Activated B cell treated with CpG ODN at 0.5 μM for 24 hours (primary cell): ENCODE data around the gene SREK1. TPM values are rescaled to one million over a fixed set of nuclear protein-coding genes. Genes with fewer than 3 reads are reported as not detected.

Experiments used
- ATAC-seq: fragments of 200-7000 bp; cut with Tn5 transposase; one replicate; pipeline ENCODE4 v1.10.0; 2021; ENCODE audit warnings: low read depth, mild to moderate bottlenecking, moderate library complexity
- CTCF ChIA-PET: fragments of 350-600 bp; sonication (Branson Sonifier 250); formaldehyde crosslinking; loops from one replicate; lab custom pipeline; 2021; ENCODE audit warnings: antibody characterized with exemption; lab: Charles Lee
- POLR2A ChIA-PET: fragments of 350-600 bp; sonication (Branson Sonifier 250); formaldehyde crosslinking; loops from one replicate; lab custom pipeline; 2021; ENCODE audit warnings: antibody characterized with exemption; lab: Charles Lee
- DNase-seq: peaks from one replicate; pipeline ENCODE4 v3.0.0; 2022
- H3K27ac Mint-ChIP-seq: one replicate; pipeline ENCODE4 v1.8.0; 2020; ENCODE audit warnings: mixed read lengths
- H3K27me3 Mint-ChIP-seq: one replicate; pipeline ENCODE4 v1.8.0; 2021; ENCODE audit warnings: mixed read lengths
- H3K36me3 Mint-ChIP-seq: one replicate; pipeline ENCODE4 v1.8.0; 2021; ENCODE audit warnings: low read depth, mixed read lengths
- H3K4me1 Mint-ChIP-seq: one replicate; pipeline ENCODE4 v1.8.0; 2021; ENCODE audit warnings: mixed read lengths
- H3K4me3 Mint-ChIP-seq: one replicate; pipeline ENCODE4 v1.8.0; 2020; ENCODE audit warnings: mild to moderate bottlenecking, mixed read lengths
- H3K9me3 Mint-ChIP-seq: one replicate; pipeline ENCODE4 v1.8.0; 2020; ENCODE audit warnings: mixed read lengths
- CTCF ChIP-seq: fragments of 200-600 bp; IDR thresholded peaks from one replicate; pipeline ENCODE4 v1.8.0; 2022; ENCODE audit warnings: antibody characterized with exemption, mild to moderate bottlenecking
- intact Hi-C: fragments of 100-400 bp; cut with micrococcal nuclease; formaldehyde crosslinking; loops from one replicate; pipeline ENCODE4 v1.15.1; 2024
- total RNA-seq: library from RNA; stranded (reverse); gene quantifications from 2 replicates; pipeline ENCODE4 v1.2.3, GENCODE V29; 2022

The SREK1 gene
- total RNA-seq, 1 donor from 2014 or later: 104 TPM

DNA sequence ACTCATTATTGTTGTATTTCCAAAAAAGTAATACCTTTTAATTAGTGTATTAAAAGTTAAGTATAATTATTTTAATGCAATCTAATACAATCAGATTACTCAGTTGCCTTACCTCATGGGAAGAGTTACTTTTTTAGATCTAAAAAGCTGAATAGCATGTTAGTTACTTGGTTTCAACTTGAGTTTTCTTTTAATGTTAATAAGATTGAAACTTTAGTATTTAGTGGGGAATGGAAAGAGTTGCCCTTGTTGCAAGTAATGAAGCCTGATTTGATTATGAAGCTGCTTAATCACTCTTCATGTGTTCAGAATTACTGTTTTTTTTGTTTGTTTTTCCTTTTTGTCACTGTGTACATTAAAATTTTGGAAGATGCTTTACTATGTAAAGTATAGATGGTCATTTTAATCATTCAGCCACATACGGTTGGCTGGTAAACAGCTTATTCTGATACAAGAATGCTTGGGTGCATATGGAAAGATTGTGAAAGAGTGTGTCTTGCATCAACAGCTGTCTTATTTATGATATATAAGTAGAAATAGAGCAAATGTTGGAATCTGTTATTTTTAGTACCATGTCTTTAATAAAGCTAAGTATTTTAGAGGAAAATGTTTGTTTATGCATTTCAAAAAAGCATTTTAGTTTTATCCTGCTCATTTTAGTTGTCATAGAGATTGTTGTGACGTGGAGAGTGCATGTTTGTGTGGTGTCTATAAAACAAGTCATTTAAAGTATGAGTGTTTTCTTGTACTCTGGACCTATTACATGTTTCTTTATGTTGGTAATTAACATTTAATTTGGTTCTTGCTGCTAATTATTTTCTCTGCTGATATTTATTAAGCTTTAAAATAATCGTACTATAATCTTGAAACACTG lies 36.4 kb downstream of the SREK1 start:
- Mint-ChIP-seq H3K4me1 (no peaks in the 10 kb centered on the region), H3K27ac (no peak overlapping the region), H3K27me3 (no peaks in the 10 kb centered on the region), H3K9me3 (no peaks in the 10 kb centered on the region), H3K36me3 (peaks cover 65% of the 10 kb centered on the region), H3K4me3 (no peak overlapping the region)
- DNase-seq (no peak), ATAC-seq (no peak)
- no peak for TF ChIP-seq CTCF
- intact Hi-C loops: no loop called here
- ChIA-PET CTCF (interaction anchor here (2.2 kb wide), 1 partner anchor 9 kb away, joined by 7 read pairs; no protein-coding TSS in a partner anchor), POLR2A (interaction anchor here (0.6 kb wide), 1 partner anchor 283 kb away, joined by 3 read pairs; no protein-coding TSS in a partner anchor)

GRCh38 chr5:66186108-66186507 lies 42.0 kb downstream of the SREK1 start:
- no peak for DNase-seq

DNA sequence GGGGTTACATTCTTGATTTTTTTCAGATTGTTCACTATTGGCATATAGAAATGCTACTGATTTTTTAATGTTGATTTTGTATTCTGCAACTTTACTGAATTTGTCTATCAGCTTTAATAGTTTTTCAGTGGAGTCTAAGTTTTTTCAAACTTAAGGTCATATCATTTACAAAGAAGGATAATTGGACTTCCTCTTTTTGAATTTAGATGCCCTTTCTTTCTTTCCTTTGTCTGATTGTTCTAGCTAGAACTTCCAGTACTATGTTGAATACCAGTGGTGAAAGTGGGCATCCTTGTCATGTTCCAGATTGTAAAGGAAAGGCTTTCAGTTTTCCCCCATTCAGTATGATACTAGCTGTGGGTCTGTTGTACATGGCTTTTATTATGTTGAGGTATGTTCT lies 49.3 kb downstream of the SREK1 start:
- Mint-ChIP-seq H3K9me3 (no peaks in the 10 kb centered on the region), H3K27me3 (no peaks in the 10 kb centered on the region), H3K4me3 (no peak overlapping the region), H3K36me3 (peaks cover 4% of the 10 kb centered on the region), H3K27ac (no peak overlapping the region), H3K4me1 (no peaks in the 10 kb centered on the region)
- ATAC-seq: no peak
- no peak for TF ChIP-seq CTCF
- intact Hi-C loops: no loop called here
- no peak for DNase-seq
- ChIA-PET CTCF (no interaction called here), POLR2A (no interaction called here)

More at GRCh38 chr5:66186108-66186507, 42.0 kb downstream of the SREK1 start:
- Mint-ChIP-seq H3K4me1 (no peaks in the 10 kb centered on the region), H3K4me3 (no peak overlapping the region), H3K9me3 (no peaks in the 10 kb centered on the region), H3K27me3 (no peaks in the 10 kb centered on the region), H3K36me3 (peaks cover 18% of the 10 kb centered on the region), H3K27ac (no peak overlapping the region)
- no peak for TF ChIP-seq CTCF
- CTCF ChIA-PET: no interaction called here
- no peak for ATAC-seq
- POLR2A ChIA-PET: no interaction called here
- intact Hi-C loops: no loop called here

DNA sequence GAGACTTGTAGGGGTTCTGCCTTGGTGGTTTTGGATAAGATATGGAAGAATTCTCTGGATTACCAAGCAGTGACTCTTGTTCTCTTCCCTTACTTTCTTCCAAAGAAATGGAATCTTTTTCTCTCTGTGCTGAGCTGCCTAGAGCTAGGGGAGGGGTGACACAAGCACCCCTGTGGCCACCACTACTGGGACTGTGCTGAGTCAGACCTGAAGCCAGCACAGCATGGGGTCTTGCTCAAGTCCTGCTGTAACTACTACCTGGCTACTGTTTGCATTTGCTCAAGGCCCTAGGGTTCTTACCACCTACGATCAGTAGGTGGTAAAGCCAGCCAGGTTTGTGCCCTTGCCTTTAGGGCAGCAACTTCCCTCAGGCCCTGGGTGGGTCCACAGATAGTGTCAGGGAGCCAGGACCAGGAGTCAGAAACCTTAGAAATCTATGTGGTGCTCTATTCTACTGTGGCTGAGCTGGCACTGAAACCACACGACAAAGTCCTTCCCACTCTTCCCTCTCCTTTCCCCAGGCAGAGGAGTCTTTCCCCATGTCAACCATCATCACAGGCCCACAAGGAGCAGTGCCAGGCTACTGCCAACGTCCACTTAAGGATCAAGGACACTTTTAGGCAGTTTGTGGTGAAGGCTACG lies 53.8 kb downstream of the SREK1 start:
- Mint-ChIP-seq H3K9me3 (peaks cover 3% of the 10 kb centered on the region), H3K27me3 (no peaks in the 10 kb centered on the region), H3K4me3 (no peak overlapping the region), H3K4me1 (no peaks in the 10 kb centered on the region), H3K27ac (no peak overlapping the region), H3K36me3 (peaks cover 4% of the 10 kb centered on the region)
- intact Hi-C loops: no loop called here
- ATAC-seq: no peak
- CTCF ChIA-PET: no interaction called here
- POLR2A ChIA-PET: no interaction called here
- DNase-seq: no peak
- no peak for TF ChIP-seq CTCF

DNA sequence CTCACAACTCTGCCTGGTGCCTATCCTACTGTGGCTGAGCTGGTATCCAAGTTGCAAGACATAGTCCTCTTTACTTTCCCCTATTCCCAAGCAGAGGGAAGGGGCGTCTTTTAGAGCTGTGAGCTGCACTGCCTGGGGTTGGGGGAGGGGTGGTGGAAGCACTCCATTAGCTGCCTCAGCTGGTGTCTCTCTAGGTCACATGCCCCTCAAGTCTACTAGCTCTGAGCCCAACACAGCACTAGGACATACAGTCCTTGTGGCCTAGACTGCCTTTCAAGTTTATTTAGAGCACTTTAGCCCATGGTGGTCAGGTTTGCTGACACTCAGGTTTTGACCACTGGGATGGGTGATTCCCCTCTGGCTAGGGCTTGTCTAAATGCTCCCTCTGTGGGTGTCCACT lies 54.7 kb downstream of the SREK1 start:
- ChIA-PET POLR2A (no interaction called here), CTCF (no interaction called here)
- Mint-ChIP-seq H3K4me3 (no peak overlapping the region), H3K27ac (no peak overlapping the region), H3K9me3 (peaks cover 3% of the 10 kb centered on the region), H3K27me3 (no peaks in the 10 kb centered on the region), H3K36me3 (peaks cover 4% of the 10 kb centered on the region), H3K4me1 (no peaks in the 10 kb centered on the region)
- no peak for TF ChIP-seq CTCF
- no peak for ATAC-seq
- intact Hi-C loops: no loop called here
- no peak for DNase-seq
